ENCODE measurements around the gene CDK5.

DNA sequence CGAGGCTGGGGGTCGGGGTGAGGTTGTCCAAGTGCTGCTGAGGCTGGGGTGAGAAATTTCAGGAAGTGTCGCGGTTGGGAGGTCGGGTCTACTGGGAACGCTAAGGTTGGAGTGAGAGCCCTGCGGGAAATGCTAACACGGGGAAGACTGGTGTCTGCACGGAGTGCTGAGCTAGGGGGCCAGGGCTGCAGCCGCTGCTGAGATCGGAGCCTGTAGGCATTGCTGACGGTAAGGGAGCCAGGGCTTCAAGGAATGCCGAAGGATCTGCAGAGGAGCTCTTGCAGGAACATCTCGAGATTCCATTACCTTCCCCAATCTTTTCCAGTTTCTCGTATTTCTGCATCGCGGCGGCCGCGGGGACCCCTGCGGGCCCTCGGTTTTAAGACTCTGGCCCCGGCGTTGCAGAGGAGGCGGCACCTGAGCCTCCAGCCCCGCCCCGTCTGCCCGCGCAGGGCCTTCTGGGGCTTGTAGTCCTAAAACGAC is at the start of gene CDK5:
- TF ChIP-seq, protein P1, sequence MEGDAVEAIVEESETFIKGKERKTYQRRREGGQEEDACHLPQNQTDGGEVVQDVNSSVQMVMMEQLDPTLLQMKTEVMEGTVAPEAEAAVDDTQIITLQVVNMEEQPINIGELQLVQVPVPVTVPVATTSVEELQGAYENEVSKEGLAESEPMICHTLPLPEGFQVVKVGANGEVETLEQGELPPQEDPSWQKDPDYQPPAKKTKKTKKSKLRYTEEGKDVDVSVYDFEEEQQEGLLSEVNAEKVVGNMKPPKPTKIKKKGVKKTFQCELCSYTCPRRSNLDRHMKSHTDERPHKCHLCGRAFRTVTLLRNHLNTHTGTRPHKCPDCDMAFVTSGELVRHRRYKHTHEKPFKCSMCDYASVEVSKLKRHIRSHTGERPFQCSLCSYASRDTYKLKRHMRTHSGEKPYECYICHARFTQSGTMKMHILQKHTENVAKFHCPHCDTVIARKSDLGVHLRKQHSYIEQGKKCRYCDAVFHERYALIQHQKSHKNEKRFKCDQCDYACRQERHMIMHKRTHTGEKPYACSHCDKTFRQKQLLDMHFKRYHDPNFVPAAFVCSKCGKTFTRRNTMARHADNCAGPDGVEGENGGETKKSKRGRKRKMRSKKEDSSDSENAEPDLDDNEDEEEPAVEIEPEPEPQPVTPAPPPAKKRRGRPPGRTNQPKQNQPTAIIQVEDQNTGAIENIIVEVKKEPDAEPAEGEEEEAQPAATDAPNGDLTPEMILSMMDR (IDR thresholded peaks at IDR 0.05) = no peak
- TF ChIP-seq EZH2 (IDR thresholded peaks at IDR 0.05; ENCODE audit: borderline replicate concordance, insufficient read depth, low read depth, low read length, poor library complexity, severe bottlenecking) = no peak
